Measurements from ENCODE around the gene FAM83G.

The FAM83G gene

DNA sequence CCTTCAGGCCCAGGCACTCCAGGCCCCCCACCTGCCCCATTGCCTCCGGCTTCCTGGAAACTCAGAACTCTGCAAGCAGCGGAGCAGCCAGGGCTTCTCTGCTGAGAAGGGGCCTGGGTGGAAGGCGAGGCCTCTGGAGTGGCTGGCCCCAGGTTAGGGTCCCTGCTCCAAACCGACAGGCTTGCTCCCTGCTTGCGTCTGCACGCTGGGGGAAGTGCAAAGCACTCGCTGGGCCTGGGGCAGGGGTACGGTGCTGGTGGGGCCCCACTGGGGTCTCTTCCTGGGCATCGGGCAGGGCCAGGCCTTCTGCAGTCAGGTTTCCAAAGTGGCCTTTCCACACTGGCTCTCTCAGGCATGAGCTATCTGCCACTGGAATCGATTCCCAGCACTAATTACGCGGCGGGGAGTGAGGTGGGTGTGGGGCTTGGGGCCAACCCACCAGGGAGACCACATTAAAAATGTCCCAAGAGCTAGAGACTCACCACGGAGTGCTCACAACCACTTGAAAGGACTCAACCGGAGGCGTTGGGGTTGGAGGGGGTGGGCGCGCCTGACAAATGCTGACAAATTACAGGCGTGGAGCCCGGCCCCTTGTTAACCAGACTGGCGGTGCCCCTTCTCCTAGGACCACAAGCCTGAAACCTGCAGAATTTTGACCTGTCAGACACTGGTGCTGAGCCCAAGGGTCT lies 17.9 kb downstream of the FAM83G start:
- no peak for DNase-seq

DNA sequence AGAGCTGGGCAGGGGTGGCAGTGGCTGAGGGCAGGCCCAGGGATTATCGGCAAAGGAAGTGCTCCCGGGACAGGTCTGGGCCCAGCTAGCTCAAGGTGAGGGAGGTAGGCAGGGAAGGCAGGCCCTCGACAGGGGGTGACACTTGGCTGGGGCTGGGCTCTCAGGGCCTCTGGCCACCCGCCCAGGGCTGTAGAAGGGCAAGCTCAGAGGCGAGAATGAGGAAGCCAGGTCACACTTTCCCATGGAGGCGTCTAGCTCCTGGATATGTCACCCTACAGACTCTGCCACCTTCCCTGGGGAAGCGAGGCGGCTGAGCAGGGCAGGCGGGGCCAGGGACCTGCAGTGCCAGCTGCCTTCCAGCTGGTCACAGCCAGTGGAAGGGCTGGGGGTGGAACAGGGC lies 19.1 kb downstream of the FAM83G start:
- no peak for DNase-seq

- no peak for DNase-seq
These were observed 20.1 kb downstream of the FAM83G start for GRCh38 chr17:18984273-18985114.

GRCh38 chr17:18981642-18982424 lies 22.7 kb downstream of the FAM83G start:
- DNase-seq, result no peak

GRCh38 chr17:18981335-18981641 lies 23.3 kb downstream of the FAM83G start:
- no peak for DNase-seq

GRCh38 chr17:18980682-18981334 lies 23.8 kb downstream of the FAM83G start:
- no peak for DNase-seq

GRCh38 chr17:18978655-18979054 lies 25.9 kb downstream of the FAM83G start:
- no peak for DNase-seq

- DNase-seq, result no peak
These were observed 26.5 kb downstream of the FAM83G start for GRCh38 chr17:18978050-18978449.

- DNase-seq, result no peak
These were observed 26.9 kb downstream of the FAM83G start for GRCh38 chr17:18977646-18978045.

- DNase-seq, result no peak
These were observed 27.5 kb downstream of the FAM83G start for GRCh38 chr17:18977021-18977420.

DNA sequence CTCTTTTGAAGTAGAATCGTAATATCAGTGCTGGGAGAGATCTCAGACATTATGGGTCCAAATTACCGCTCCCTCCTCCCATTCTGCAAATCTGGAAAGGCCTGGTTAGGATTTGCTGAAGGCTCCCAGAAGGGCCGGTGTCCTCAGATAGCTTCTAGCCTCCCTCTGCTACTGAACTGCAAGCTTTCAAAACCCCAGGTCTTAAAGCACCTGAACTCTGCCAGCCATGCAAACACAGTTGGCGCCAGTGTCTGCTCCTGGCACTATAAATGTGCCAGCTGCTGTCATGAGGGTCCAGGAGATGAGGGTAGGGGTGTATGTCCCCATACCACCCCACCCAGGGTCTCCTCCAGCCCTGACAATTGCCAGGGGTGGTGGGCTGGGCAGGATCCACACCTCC lies 28.4 kb downstream of the FAM83G start:
- no peak for DNase-seq

DNA sequence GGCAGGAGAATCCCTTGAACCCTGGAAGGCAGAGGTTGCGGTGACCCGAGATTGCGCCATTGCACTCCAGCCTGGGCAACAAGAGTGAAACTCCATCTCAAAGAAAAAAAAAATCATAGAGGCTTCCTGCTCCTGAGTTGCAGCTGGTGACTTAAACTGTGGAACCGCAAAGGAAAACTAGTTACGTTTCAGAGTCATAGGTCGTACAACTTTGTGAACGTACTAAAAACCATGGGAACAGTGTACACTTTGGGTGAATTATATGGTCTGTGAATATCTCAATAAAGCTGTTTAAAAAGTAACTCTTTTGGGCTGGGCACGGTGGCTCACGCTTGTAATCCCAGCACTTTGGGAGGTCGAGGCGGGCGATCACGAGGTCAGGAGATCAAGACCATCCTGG lies 29.0 kb downstream of the FAM83G start:
- no peak for DNase-seq

DNA sequence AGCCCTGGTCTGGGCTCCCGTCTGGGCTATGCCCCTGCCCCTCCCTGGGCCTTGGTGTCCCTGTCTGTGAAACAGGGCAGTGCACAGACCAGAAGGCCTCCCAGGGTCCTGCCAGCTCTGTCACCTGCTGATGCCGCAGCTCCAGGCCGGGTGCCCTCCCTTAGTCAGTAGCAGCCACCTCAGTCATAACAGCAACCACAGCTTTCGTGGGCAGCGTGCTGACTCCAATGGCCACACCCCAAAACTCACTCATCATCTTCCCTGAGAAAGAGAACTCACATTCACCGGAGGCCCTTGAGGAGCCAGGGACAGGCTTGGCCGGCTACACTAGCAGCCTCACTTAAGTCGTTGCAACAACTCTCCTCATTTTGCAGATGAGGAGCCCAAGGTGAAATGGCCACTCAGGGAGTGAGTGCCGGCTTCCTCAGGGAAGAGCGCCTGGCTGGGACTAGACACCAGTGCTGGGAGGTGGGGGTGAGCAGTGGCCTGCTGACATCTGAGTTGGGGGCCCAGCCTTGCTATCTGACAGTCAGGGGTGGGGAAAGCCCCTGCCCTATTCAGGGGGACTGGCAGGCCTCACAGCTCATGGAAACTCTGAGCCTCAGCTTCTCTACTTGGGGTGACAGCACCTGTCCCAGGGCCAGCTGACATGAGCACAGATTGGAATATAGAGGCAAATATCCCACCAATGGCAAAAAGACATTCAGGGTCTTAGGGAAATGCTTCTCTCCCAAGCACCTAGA lies 30.0 kb downstream of the FAM83G start:
- no peak for DNase-seq

GRCh38 chr17:18971801-18972200 lies 32.8 kb downstream of the FAM83G start:
- DNase-seq, result no peak

- no peak for DNase-seq
These were observed 33.7 kb downstream of the FAM83G start for GRCh38 chr17:18970582-18971480.

- DNase-seq, result no peak
These were observed 35.3 kb downstream of the FAM83G start for GRCh38 chr17:18968945-18969887.

DNA sequence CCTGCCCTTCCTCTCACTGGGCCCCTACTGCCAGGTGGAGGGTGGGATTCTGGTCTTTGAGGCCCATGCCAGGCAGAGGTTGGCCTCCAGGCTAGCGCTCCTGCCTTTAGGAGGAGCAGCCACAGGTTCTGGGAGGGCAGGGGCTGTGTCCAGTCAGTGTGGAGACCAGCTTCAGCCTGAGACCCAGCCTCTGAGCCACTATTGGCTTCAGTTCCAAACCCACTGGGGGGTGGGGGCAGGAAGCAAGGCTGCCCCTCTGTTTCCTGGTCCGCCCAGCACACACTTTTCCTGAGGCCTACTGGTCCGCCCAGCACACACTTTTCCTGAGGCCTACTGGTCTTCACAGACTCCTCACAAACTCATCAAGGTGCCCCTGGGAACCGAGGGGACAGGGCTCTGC lies 36.2 kb downstream of the FAM83G start:
- no peak for DNase-seq

DNA sequence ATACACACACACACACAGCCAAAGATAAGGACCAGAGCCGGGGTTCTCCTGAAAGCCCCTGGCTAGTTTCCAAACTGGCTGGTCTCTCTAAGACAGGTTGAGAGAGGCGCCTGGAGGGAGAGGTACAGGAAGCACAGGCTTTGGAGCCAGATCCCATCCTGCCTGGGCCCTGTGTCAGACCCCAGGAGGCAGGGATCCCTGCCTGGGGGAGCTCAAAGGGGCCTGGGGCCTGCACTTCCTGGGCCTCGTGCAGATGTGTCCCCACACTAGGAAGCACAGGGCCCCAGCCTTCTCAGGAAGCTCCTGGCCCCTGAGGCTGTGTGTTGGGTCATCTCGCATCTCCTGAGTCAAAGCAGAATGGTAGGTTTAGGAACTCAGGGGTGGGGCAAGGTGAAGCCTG lies 36.6 kb downstream of the FAM83G start:
- no peak for DNase-seq

DNA sequence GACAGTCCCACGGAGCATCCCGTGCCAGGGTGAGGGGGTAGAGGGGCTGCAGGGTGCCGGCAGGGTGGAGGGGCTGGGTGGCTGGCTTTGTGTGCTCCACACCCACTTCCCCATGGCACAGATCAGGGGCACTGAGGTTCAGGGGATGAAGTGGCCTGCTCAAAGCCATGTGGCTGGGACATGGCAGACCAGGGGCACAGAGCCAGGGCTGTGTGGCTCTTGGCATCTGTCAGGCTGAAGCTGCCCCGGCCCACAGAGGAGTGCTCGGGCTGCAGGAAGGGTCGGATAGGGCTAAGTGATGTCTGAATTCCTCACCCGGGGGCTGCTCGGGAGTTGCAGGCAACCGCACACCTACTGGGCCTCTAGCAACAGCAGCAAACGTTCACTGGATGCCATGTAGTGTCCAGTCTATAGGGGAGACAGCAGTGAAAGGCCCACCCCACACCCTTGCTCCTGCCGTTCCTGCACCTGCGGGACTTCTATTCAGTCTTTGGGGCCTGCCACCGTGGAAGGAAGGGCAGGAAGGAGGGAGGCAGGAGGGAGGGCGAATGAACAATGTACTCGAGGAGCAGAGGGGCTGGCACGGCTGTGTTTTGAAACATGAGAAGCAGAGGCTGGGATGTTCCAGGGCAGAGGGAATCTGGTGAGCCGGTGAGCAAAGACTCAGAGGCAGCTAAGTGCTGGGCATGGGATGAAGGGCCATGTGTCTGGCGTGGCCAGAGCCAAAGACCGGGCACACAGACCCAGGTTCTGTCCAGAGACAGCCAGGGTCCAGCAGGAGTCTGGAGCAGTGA lies 37.5 kb downstream of the FAM83G start:
- no peak for DNase-seq

Measured in CD4-positive, alpha-beta T cell treated with Interleukin-4 for 4 hours (primary cell).